ENCODE measurements around the gene PHKA2. TPM values are rescaled to one million over a fixed set of nuclear protein-coding genes. Genes with fewer than 3 reads are reported as not detected.

PHKA2 gene
- total RNA-seq, 1 experiment from 2014 or later, result 43.0 TPM

DNA sequence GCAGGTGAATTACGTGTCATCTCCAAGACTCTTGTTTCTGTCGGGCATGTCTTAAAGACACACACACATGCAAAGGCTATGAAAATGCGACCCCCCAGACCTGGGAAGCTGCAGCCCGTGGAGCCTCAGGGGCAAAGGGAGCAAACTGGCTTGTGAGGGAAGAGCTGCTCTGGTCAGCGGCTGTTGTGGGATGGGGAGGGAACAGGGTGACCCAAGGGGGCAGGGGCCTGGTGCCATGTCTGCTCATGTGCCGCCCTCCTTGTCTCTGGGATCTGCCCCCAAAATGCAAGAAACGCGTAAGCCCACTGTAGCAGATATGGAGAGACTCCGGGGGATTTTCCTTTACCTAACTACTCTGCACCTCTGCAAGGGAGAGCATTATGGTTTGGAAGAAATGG, 92.4 kb downstream of the PHKA2 start:
- ChIA-PET CTCF (no interaction called here), POLR2A (no interaction called here)
- Mint-ChIP-seq H3K9me3 (ENCODE audit: unreplicated experiment) (no peaks in the 10 kb centered on the region), H3K4me1 (ENCODE audit: low read depth, unreplicated experiment) (peaks cover 6% of the 10 kb centered on the region), H3K27me3 (ENCODE audit: insufficient read depth, unreplicated experiment) (no peaks in the 10 kb centered on the region), H3K27ac (ENCODE audit: unreplicated experiment) (no peak overlapping the region), H3K4me3 (ENCODE audit: unreplicated experiment) (no peak overlapping the region), H3K36me3 (ENCODE audit: insufficient read depth, unreplicated experiment) (peaks cover 23% of the 10 kb centered on the region)
- Histone ChIP-seq H3K27me3 (replicated peaks; ENCODE audit: control insufficient read depth, insufficient read depth, low read length) (no peaks in the 10 kb centered on the region), H3K36me3 (ENCODE audit: control insufficient read depth, insufficient read depth, low read length) (no peaks in the 10 kb centered on the region; the same call in 1 of the 2 replicates), H3K4me3 (ENCODE audit: low read depth, low read length) (no peak overlapping the region), H3K9me3 (no peaks in the 10 kb centered on the region), H3K4me1 (peaks cover 13% of the 10 kb centered on the region)
- BruUV-seq (replicated peaks), result no TSS peak
- DNase-seq, result no peak
- TF ChIP-seq CTCF (IDR thresholded peaks at IDR 0.05; ENCODE audit: insufficient read depth in 1 of 2, low read depth in 1 of 2, low read length in 1 of 2, severe bottlenecking in 1 of 2, unreplicated experiment in 1 of 2), result no peak
- intact Hi-C loops (cut with micrococcal nuclease; ENCODE audit: unreplicated experiment), result no loop called here

DNA sequence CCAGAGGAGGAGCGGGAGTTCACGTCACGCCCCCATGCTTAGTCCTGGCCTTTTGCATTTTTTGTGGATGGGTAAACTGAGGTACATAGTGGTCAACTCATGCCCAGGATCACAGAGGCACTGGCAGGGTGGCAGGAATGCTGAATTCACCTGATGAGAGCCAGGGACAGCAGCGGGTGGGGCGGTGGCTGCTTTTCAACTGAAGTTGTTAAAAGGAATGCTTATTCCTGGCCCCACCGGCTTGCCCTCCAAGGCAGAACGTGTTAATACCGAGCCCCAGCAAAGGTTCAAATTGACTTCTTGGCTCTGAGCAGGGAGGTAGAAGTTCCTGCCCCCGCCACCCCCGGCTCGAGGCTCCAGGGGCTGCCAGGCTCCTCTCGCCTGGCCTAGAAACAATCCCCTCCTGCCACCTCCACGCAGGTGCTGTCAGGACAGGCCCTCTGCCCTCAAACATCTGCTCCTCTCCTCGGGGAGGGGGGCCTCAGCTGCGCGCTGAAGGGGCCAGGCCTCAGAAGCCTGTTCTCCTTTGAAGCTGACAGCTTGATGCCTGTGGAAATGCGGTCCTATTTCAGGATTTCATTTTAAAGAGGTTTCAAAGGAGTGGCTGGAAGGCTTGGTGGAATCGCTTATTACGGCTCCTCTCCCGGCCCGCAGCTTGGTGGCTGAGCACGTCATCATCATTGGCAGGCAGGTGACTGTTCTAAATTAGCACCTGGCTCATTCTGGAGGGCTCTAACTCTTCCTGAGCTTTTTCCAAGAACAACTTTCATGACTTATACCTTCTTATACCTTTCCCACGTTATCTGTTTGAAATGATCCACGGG, 93.0 kb downstream of the PHKA2 start:
- Mint-ChIP-seq H3K9me3 (ENCODE audit: unreplicated experiment) (no peaks in the 10 kb centered on the region), H3K27me3 (ENCODE audit: insufficient read depth, unreplicated experiment) (no peaks in the 10 kb centered on the region), H3K36me3 (ENCODE audit: insufficient read depth, unreplicated experiment) (peaks cover 26% of the 10 kb centered on the region), H3K4me1 (ENCODE audit: low read depth, unreplicated experiment) (peaks cover 6% of the 10 kb centered on the region), H3K4me3 (ENCODE audit: unreplicated experiment) (no peak overlapping the region), H3K27ac (ENCODE audit: unreplicated experiment) (no peak overlapping the region)
- BruUV-seq (replicated peaks), result no TSS peak
- intact Hi-C loops (cut with micrococcal nuclease; ENCODE audit: unreplicated experiment), result no loop called here
- DNase-seq, result no peak
- CTCF ChIA-PET, result no interaction called here
- POLR2A ChIA-PET, result no interaction called here
- H3K36me3 ChIP-seq (ENCODE audit: control insufficient read depth, insufficient read depth, low read length), result no peaks in the 10 kb centered on the region; the same call in 1 of the 2 replicates
- H3K9me3 ChIP-seq, result no peaks in the 10 kb centered on the region
- H3K4me3 ChIP-seq (ENCODE audit: low read depth, low read length), result no peak overlapping the region
- TF ChIP-seq CTCF (IDR thresholded peaks at IDR 0.05; ENCODE audit: insufficient read depth in 1 of 2, low read depth in 1 of 2, low read length in 1 of 2, severe bottlenecking in 1 of 2, unreplicated experiment in 1 of 2), result no peak
- no peaks in the 10 kb centered on the region for H3K27me3 ChIP-seq (replicated peaks; ENCODE audit: control insufficient read depth, insufficient read depth, low read length)
- H3K4me1 ChIP-seq, result peaks cover 13% of the 10 kb centered on the region

DNA sequence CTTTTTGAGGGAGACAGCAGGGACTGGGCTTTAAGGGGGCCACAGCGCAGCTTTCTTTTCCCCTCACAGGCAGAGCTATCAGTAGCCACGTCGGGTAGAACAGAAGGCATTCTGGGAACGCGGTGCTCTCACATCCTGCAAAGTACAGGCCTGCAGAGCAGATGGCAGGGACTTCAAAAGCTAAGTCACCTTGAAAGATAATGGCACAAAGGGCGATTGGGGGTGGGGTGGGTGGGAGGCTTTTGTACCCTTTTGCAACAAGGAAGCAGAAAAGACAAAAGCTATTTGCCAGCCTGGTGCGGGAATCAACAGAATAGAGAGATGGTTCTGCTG, 93.9 kb downstream of the PHKA2 start:
- H3K9me3 Mint-ChIP-seq (ENCODE audit: unreplicated experiment), result no peaks in the 10 kb centered on the region
- Histone ChIP-seq H3K4me1 (peaks cover 16% of the 10 kb centered on the region), H3K27me3 (replicated peaks; ENCODE audit: control insufficient read depth, insufficient read depth, low read length) (no peaks in the 10 kb centered on the region), H3K36me3 (ENCODE audit: control insufficient read depth, insufficient read depth, low read length) (no peaks in the 10 kb centered on the region; the same call in 1 of the 2 replicates), H3K4me3 (ENCODE audit: low read depth, low read length) (no peak overlapping the region), H3K9me3 (no peaks in the 10 kb centered on the region)
- ChIA-PET POLR2A (no interaction called here), CTCF (no interaction called here)
- no peak overlapping the region for H3K4me3 Mint-ChIP-seq (ENCODE audit: unreplicated experiment)
- H3K27me3 Mint-ChIP-seq (ENCODE audit: insufficient read depth, unreplicated experiment), result no peaks in the 10 kb centered on the region
- H3K36me3 Mint-ChIP-seq (ENCODE audit: insufficient read depth, unreplicated experiment), result peaks cover 31% of the 10 kb centered on the region
- no peak for DNase-seq
- no TSS peak for BruUV-seq (replicated peaks)
- H3K4me1 Mint-ChIP-seq (ENCODE audit: low read depth, unreplicated experiment), result peaks cover 12% of the 10 kb centered on the region
- TF ChIP-seq CTCF (IDR thresholded peaks at IDR 0.05; ENCODE audit: insufficient read depth in 1 of 2, low read depth in 1 of 2, low read length in 1 of 2, severe bottlenecking in 1 of 2, unreplicated experiment in 1 of 2), result no peak
- intact Hi-C loops (cut with micrococcal nuclease; ENCODE audit: unreplicated experiment), result no loop called here
- H3K27ac Mint-ChIP-seq (ENCODE audit: unreplicated experiment), result no peak overlapping the region
